Skeletal muscle tissue (tissue), 4 donors: Measurements from ENCODE around the gene IFNL1. TPM values are rescaled to one million over a fixed set of nuclear protein-coding genes. Genes with fewer than 3 reads are reported as not detected.
"Not testable (repeated sequence)": the region's sequence is repeated elsewhere in the genome, so short reads cannot be mapped to it uniquely, and the experiment has no call there.

Source experiments
- H3K27ac ChIP-seq: one replicate; pipeline ENCODE4 v1.7.0; 2013; ENCODE audit warnings: mild to moderate bottlenecking, low read depth, low read length, inconsistent platforms
- H3K27me3 ChIP-seq, 3 donors: one replicate each; pipeline ENCODE4 v1.7.0; 2013; ENCODE audit warnings: low read length in 3 of 3; ENCODE audit not compliant: control insufficient read depth in 3 of 3, insufficient read depth in 3 of 3
- H3K36me3 ChIP-seq, 3 donors: one replicate each; pipeline ENCODE4 v1.7.0; 2013; ENCODE audit warnings: low read length in 3 of 3; ENCODE audit not compliant: control insufficient read depth in 3 of 3, insufficient read depth in 3 of 3
- H3K4me1 ChIP-seq, 3 donors: one replicate each; pipeline ENCODE4 v1.7.0; 2013; ENCODE audit warnings: low read length in 3 of 3, mild to moderate bottlenecking in 3 of 3; ENCODE audit not compliant: control insufficient read depth in 3 of 3, insufficient read depth in 3 of 3
- H3K4me3 ChIP-seq, 3 donors: one replicate each; pipeline ENCODE4 v1.7.0; 2013; ENCODE audit warnings: low read length in 3 of 3
- H3K9ac ChIP-seq, 3 donors: one replicate each; pipeline ENCODE4 v1.7.0; 2013; ENCODE audit warnings: low read length in 3 of 3, mild to moderate bottlenecking in 3 of 3, moderate library complexity in 2 of 3, low read depth in 1 of 3
- H3K9me3 ChIP-seq, 3 donors: one replicate each; pipeline ENCODE4 v1.7.0; 2013; ENCODE audit warnings: low read length in 3 of 3; ENCODE audit not compliant: control insufficient read depth in 3 of 3
- total RNA-seq: library from RNA; depleted of rRNA; stranded (reverse); fragments of >200 nt; gene quantifications from one replicate; pipeline ENCODE4 v1.2.3, GENCODE V29; 2014
- donor health status: Osteomylitis.

Gene IFNL1
- total RNA-seq, 1 donor from 2014 or later, result not detected

DNA sequence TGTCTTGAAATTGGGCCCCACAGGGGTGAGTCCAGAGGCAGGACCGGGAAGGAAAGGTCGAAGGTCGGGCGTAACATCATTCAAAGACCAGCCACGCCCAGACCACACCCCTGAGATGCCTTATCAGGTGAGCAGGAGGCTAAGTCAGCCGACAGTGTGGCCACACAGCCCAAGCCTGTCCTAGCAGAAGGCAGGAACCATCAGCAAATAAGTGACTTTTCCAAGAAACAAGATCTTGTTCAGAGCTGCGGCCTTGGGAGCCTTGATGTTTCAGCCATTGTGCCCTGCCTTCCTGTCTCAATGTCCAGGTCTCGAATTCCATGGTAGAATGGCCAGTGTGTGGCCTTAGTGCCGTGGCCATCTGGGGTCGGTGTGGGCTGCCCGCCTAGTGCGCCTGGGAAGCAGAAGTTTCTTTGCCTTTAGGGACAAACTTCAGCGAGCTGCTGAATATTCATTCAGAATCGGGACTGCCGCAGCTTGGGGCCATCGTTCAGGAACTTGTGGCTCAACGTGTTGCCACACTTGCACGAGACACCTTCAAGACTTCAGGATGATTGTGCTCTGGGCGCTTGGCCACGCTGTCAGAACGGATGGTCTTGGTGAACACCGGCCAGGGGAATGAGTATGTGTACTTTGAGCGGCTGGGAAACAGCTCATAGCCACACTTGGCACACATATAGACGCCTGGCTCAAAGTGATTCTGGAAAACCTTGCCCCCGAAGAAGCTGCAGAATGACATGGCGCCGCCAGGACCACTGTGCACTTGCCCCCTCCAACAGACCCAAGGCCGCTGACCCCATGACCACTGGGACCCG, 41.5 kb upstream of the IFNL1 start:
- H3K4me1 ChIP-seq, result no peaks in the 10 kb centered on the region
- peaks cover 0 to 2% (median 0%) of the 10 kb centered on the region in 3 donors for H3K9me3 ChIP-seq
- no peaks in the 10 kb centered on the region for H3K36me3 ChIP-seq
- H3K9ac ChIP-seq, result no peak overlapping the region
- no peak overlapping the region for H3K27ac ChIP-seq
- peaks cover 8 to 38% (median 23%) of the 10 kb centered on the region in 3 donors for H3K27me3 ChIP-seq
- H3K4me3 ChIP-seq, result no peak overlapping the region

DNA sequence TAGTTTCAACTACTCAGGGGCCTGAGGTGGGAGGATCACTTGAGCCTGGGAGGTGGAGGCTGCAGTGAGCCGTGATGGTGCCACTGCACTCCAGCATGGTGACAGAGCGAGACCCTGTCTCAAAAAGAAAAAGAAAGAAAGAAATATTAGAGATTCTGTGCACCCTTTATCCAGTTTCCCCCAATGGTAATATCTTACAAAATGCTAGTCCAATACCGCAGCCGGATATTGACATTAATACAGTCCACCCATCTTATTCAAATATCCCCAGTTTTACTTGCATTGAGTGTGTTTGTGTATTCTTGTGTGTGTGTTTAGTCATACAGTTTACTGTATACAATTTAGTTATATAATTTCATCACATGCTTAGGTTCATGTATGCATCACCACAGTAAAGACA, 39.0 kb upstream of the IFNL1 start:
- H3K27me3 ChIP-seq, result peaks cover 11 to 49% (median 24%) of the 10 kb centered on the region in 3 donors
- H3K27ac ChIP-seq, result no peak overlapping the region
- no peak overlapping the region for H3K4me3 ChIP-seq
- no peaks in the 10 kb centered on the region for H3K36me3 ChIP-seq
- no peak overlapping the region for H3K9ac ChIP-seq
- no peaks in the 10 kb centered on the region for H3K4me1 ChIP-seq
- peaks cover 0 to 2% (median 0%) of the 10 kb centered on the region in 3 donors for H3K9me3 ChIP-seq

DNA sequence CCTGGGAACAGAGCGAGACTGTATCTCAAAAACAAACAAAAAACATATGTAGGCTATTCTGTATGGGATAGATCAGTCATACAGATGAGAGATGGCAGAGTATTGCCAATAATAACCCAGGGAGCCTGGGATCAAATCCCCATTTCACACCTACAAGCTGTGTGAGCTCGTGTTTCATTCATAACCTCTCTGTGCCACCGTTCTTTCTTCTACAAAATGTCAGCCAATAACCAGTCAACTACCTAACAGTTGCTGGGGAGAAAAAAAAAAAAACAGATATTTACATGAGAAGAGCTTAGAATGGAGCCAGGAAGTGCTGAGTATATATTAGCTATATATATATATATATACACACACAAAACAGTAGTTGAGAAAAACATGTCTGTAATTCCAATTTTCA, 34.5 kb upstream of the IFNL1 start:
- peaks cover 35 to 56% (median 56%) of the 10 kb centered on the region in 3 donors for H3K27me3 ChIP-seq
- H3K9me3 ChIP-seq, result no peaks in the 10 kb centered on the region
- no peak overlapping the region for H3K27ac ChIP-seq
- H3K36me3 ChIP-seq, result no peaks in the 10 kb centered on the region
- no peak overlapping the region for H3K4me3 ChIP-seq
- H3K9ac ChIP-seq, result no peak overlapping the region
- no peaks in the 10 kb centered on the region for H3K4me1 ChIP-seq

DNA sequence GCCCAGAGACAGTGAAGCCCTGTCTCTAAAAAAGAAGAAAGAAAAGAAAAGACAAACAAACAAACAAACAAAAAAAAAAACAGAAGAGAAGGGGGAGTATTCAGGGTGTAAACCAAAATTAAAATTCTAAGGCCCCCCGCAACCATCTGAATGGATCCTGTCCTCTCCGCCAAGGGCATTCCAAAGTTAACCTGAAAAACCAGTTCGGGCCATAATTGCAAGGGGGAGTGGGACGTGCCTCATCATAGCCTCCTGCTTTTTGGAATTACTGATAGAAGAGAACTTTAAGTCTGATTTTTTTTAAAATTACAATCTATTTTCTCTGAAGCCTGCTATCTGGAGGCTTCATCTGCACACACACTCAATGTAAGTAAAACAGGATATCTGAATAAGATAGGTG, 33.7 kb upstream of the IFNL1 start:
- Histone ChIP-seq H3K4me1 (no peaks in the 10 kb centered on the region), H3K27me3 (peaks cover 35 to 56% (median 51%) of the 10 kb centered on the region in 3 donors), H3K9ac (no peak overlapping the region), H3K9me3 (no peaks in the 10 kb centered on the region), H3K36me3 (no peaks in the 10 kb centered on the region), H3K27ac (no peak overlapping the region), H3K4me3 (no peak overlapping the region)

DNA sequence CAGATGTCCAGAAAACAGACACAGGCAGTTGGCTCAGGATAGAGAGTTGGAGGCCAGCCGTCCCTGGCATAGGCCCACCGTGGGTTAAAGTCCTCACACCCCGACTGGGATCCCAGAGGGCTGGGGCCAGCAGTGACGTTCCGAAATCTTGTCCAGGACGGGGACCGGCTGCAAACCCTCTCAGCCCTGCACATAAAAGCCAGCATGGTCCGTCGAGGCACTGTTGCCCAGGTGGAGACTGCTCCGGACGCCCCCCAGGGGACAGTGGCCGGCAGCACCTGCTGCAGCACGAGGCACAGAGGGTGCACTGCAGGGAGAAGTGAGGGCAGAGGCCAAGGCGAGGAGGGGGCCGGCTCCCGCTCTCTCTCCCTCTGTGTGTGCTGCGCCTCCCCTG, 32.3 kb upstream of the IFNL1 start:
- no peaks in the 10 kb centered on the region for H3K36me3 ChIP-seq
- peaks cover 35 to 49% (median 47%) of the 10 kb centered on the region in 3 donors for H3K27me3 ChIP-seq
- no peak overlapping the region for H3K9ac ChIP-seq
- H3K4me1 ChIP-seq, result no peaks in the 10 kb centered on the region
- H3K4me3 ChIP-seq, result no peak overlapping the region
- no peak overlapping the region for H3K27ac ChIP-seq
- H3K9me3 ChIP-seq, result no peaks in the 10 kb centered on the region

DNA sequence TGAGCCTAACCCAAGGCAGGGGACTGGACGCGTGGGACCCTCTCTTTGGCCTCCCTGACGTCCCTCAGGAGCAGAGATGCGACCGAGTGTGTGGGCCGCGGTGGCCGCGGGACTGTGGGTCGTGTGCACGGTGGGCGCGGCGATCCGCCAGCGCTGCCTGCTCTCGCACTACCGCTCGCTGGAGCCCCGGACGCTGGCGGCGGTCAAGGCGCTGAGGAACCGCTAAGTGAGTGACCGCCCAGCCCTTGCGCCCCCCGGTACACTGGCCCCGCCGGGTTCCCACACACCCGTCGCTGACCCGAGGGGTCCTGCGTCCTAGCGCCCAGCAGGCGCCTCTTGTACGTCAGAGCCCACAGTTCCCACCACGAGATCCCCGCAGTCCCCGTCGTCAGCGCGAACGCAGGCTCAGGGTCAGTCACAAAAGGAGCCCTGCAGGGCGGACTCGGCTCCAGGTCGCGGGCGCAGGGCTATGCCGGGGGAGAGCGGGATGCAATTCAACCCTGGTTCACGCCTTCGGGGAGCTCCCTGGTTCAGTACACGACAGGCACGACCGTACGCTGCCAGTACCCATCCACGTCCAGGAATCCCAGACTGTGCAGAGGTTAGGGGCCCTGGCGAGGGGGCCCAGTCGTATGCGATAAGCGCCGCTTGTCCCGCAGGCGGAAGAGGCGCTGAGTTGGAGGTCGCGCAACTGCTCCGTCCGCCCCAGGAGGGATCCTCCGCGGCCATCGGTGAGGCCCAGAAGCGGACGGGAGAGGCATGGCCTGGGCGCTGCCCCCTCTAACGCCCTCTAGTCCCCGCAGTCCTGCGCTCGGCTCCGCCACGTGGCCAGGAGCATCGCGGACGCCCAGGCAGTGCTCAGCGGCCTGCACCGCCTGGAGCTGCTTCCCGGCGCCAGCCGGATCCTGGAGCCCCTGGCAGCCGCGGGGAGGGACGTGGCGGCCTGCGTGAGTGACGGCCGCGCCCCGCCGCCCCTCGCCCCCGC, 31.6 kb upstream of the IFNL1 start:
- Histone ChIP-seq H3K27me3 (peaks cover 35 to 47% (median 46%) of the 10 kb centered on the region in 3 donors), H3K27ac (no peak overlapping the region)

DNA sequence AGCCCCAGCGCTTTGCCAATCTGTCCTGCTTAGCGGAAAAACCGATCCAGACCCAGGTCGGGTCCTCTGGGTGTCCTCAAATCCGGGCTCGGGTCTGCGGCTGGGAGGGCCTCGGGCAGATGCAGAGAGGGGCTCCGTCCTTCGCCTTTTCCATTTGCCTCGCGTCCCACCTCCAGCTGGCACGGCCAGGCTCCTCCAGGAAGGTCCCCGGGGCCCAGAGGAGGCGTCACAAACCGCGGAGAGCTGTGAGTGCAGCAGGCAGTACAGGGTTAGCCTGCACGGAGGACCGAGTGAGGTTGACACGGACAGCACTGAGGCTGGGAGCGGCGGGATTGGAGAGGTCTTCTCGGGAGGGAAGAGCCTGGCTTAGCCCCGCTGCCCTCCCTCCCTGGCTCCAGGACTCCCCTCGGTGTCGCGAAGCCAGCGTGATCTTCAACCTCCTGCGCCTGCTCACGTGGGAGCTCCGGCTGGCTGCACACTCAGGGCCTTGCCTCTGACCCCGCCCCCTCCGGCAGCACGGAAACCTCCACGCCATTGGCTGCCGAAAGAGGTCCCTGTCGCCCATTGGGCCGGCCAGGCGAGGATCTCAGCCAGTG, 30.8 kb upstream of the IFNL1 start:
- H3K36me3 ChIP-seq, result no peaks in the 10 kb centered on the region
- H3K27me3 ChIP-seq, result peaks cover 37 to 53% (median 52%) of the 10 kb centered on the region in 3 donors
- H3K4me3 ChIP-seq, result no peak overlapping the region
- H3K9ac ChIP-seq, result no peak overlapping the region
- H3K4me1 ChIP-seq, result no peaks in the 10 kb centered on the region
- H3K9me3 ChIP-seq, result no peaks in the 10 kb centered on the region
- H3K27ac ChIP-seq, result no peak overlapping the region

More for the DNA sequence above, 31.6 kb upstream of the IFNL1 start:
- H3K9me3 ChIP-seq, result no peaks in the 10 kb centered on the region
- no peak overlapping the region for H3K9ac ChIP-seq
- no peaks in the 10 kb centered on the region for H3K4me1 ChIP-seq
- H3K36me3 ChIP-seq, result no peaks in the 10 kb centered on the region
- no peak overlapping the region for H3K4me3 ChIP-seq

DNA sequence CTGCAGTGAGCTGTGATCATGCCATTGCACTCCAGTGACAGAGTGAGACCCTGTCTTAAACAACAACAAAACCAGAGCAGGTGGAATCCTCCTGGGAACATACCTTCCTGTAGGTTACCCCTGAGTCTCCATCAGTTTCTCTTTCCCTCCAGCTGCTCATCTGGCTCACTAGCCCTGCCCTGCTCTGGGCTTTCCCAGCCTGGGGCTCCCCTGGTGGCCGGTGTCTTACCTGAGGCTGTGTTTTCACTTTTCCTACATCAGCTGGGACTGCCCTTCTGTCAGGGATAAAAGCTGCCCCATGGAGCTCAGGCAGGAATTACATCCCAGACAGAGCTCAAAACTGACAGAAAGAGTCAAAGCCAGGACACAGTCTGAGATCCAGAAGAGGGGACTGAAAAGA, 28.1 kb upstream of the IFNL1 start, which contains the start of gene IFNL2:
Gene IFNL2, plus strand, starts transcription at position 312 of the 400 bp plus-strand sequence. CDS start 173 bp downstream, outside the sequence.
- H3K27ac ChIP-seq, H3K9me3 ChIP-seq, H3K4me1 ChIP-seq, H3K36me3 ChIP-seq, H3K9ac ChIP-seq, H3K4me3 ChIP-seq: not testable (repeated sequence)
- peaks cover 34 to 43% (median 40%) of the 10 kb centered on the region in 3 donors for H3K27me3 ChIP-seq

DNA sequence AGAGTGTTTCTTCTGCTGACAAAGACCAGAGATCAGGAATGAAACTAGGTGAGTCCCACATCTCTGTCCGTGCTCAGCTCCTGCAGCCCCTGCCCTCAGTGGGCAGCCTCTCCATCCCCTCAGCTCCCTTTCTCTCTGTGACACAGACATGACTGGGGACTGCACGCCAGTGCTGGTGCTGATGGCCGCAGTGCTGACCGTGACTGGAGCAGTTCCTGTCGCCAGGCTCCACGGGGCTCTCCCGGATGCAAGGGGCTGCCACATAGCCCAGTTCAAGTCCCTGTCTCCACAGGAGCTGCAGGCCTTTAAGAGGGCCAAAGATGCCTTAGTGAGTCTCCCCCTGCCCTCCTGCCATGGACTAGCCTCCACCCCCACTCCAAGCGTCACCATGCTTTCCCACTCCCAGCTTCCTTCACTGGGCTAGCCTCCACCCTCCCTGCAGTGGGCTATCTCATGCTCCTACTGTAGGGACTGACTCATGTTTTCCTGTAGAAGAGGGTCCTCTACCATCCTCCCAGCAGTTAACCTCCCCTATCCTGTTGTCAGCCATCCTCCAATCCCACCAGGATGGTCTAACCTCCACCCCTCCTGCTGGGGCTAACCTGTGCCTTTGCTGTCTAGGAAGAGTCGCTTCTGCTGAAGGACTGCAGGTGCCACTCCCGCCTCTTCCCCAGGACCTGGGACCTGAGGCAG, 27.5 kb upstream of the IFNL1 start:
- H3K9ac ChIP-seq, H3K4me3 ChIP-seq, H3K9me3 ChIP-seq, H3K4me1 ChIP-seq, H3K27ac ChIP-seq, H3K36me3 ChIP-seq: not testable (repeated sequence)
- H3K27me3 ChIP-seq, result peaks cover 29 to 37% (median 34%) of the 10 kb centered on the region in 3 donors
